WTC11 (cell line): ENCODE results near the gene PTPRN.

Experiments
- CTCF ChIP-seq: fragments of 200-600 bp; IDR thresholded peaks from 2 replicates; pipeline ENCODE4 v1.8.0; 2022; ENCODE audit warnings: antibody characterized with exemption
- ESRRA ChIP-seq: sonication (generic); formaldehyde crosslinking; IDR thresholded peaks from 2 replicates; pipeline ENCODE4 v1.8.1; 2022; ENCODE audit warnings: mild to moderate bottlenecking, missing genetic modification reagents, borderline replicate concordance
- USF2 ChIP-seq: sonication (generic); formaldehyde crosslinking; IDR thresholded peaks from 2 replicates; pipeline ENCODE4 v1.8.1; 2023; ENCODE audit warnings: mild to moderate bottlenecking, missing genetic modification reagents, moderate library complexity
- TF ChIP-seq, protein P1 (sequence below): sonication (generic); formaldehyde crosslinking; IDR thresholded peaks from 2 replicates; pipeline ENCODE4 v1.8.1; 2023; ENCODE audit warnings: mild to moderate bottlenecking, missing genetic modification reagents

DNA sequence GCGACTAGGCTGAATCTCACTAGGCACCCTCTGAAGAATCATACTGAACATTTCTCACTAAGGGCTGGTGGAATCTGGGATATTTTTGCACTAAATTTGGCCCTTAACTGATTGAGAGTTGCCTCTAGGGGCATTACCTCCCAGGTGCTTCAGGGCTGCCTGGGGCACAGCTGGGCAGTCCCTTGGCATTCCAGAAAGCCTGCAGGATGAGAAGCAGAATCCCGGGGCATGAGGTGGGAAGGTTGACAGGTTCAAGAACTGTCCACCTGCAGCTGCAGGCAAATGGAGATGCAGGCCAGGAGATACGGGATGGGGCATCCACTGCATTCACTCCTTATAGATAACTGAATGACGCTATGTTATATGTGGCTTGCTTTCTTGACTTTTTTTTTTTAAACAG lies 15.9 kb upstream of the PTPRN start:
- TF ChIP-seq CTCF: no peak
- no peak for TF ChIP-seq ESRRA (CRISPR knock-in tag)
- TF ChIP-seq, protein P1, sequence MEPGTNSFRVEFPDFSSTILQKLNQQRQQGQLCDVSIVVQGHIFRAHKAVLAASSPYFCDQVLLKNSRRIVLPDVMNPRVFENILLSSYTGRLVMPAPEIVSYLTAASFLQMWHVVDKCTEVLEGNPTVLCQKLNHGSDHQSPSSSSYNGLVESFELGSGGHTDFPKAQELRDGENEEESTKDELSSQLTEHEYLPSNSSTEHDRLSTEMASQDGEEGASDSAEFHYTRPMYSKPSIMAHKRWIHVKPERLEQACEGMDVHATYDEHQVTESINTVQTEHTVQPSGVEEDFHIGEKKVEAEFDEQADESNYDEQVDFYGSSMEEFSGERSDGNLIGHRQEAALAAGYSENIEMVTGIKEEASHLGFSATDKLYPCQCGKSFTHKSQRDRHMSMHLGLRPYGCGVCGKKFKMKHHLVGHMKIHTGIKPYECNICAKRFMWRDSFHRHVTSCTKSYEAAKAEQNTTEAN (CRISPR knock-in tag): no peak
- no peak for TF ChIP-seq USF2
